Measurements from ENCODE around the gene DPP9.
"Not testable (repeated sequence)": the region's sequence is repeated elsewhere in the genome, so short reads cannot be mapped to it uniquely, and the experiment has no call there.

DPP9 gene

DNA sequence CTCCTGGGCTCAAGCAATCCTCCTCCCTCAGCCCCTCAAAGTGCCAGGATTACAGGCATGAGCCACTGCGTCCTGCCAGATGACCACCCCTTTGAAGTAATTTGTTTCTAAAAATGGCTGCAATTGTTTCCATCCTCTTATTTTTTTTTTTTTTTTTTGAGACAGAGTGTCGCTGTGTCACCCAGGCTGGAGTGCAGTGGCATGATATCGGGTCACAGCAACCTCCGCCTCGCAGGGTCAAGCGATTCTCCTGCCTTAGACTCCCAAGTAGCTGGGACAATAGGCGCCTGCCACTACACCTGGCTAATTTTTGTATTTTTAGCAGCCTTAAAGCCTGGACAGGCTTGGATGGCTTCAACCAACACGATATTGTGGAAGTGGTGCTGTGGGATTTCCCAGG, 22.3 kb upstream of the DPP9 start:
- H3K4me1 ChIP-seq (ENCODE audit: low read length) = no peaks in the 10 kb centered on the region
- H3K9ac ChIP-seq (ENCODE audit: low read length) = no peak overlapping the region
- H4K20me1 ChIP-seq (ENCODE audit: insufficient read depth, low read length) = no peaks in the 10 kb centered on the region
- TF ChIP-seq, protein P1, sequence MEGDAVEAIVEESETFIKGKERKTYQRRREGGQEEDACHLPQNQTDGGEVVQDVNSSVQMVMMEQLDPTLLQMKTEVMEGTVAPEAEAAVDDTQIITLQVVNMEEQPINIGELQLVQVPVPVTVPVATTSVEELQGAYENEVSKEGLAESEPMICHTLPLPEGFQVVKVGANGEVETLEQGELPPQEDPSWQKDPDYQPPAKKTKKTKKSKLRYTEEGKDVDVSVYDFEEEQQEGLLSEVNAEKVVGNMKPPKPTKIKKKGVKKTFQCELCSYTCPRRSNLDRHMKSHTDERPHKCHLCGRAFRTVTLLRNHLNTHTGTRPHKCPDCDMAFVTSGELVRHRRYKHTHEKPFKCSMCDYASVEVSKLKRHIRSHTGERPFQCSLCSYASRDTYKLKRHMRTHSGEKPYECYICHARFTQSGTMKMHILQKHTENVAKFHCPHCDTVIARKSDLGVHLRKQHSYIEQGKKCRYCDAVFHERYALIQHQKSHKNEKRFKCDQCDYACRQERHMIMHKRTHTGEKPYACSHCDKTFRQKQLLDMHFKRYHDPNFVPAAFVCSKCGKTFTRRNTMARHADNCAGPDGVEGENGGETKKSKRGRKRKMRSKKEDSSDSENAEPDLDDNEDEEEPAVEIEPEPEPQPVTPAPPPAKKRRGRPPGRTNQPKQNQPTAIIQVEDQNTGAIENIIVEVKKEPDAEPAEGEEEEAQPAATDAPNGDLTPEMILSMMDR (IDR thresholded peaks at IDR 0.05; ENCODE audit: low read depth, low read length) = no peak
- TF ChIP-seq EZH2phosphoT487 (IDR thresholded peaks at IDR 0.05; ENCODE audit: low read depth) = no peak
- H3K79me2 ChIP-seq (ENCODE audit: low read length) = no peaks in the 10 kb centered on the region
- H3K4me3 ChIP-seq (ENCODE audit: low read length) = no peak overlapping the region
- H3K27me3 ChIP-seq (ENCODE audit: low read depth, low read length) = peaks cover 9% of the 10 kb centered on the region; the same call in 1 of the 2 replicates
- H3K36me3 ChIP-seq (replicated peaks; ENCODE audit: low read depth, low read length) = no peaks in the 10 kb centered on the region
- no peak overlapping the region for H2AFZ ChIP-seq (ENCODE audit: low read depth, low read length)
- H3K27ac ChIP-seq (ENCODE audit: low read length) = no peak overlapping the region
- no peak overlapping the region for H3K4me2 ChIP-seq (ENCODE audit: low read length)
- no peaks in the 10 kb centered on the region for H3K9me3 ChIP-seq (ENCODE audit: insufficient read depth, low read length)

DNA sequence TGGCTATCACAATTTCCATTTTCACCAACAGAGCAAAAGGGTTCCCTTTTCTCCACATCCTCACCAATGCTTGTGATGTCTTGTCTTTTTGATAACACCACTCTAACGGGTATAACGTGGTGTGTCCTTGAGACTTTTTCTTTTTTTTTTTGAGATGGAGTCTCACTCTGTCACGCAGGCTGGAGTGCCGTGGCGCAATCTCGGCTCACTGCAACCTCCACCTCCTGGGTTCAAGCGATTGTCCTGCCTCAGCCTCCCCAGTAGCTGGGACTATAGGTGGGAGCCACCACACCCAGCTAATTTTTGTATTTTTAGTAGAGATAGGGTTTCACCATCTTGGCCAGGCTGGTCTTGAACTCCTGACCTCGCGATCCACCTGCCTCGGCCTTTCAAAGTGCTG, 21.5 kb upstream of the DPP9 start:
- not testable (repeated sequence) for H3K4me2 ChIP-seq (ENCODE audit: low read length); H3K9ac ChIP-seq (ENCODE audit: low read length); H3K27ac ChIP-seq (ENCODE audit: low read length); H3K36me3 ChIP-seq (replicated peaks; ENCODE audit: low read depth, low read length); H3K79me2 ChIP-seq (ENCODE audit: low read length); H3K4me3 ChIP-seq (ENCODE audit: low read length); H3K9me3 ChIP-seq (ENCODE audit: insufficient read depth, low read length); H2AFZ ChIP-seq (ENCODE audit: low read depth, low read length); H3K27me3 ChIP-seq (ENCODE audit: low read depth, low read length); H4K20me1 ChIP-seq (ENCODE audit: insufficient read depth, low read length); H3K4me1 ChIP-seq (ENCODE audit: low read length)

DNA sequence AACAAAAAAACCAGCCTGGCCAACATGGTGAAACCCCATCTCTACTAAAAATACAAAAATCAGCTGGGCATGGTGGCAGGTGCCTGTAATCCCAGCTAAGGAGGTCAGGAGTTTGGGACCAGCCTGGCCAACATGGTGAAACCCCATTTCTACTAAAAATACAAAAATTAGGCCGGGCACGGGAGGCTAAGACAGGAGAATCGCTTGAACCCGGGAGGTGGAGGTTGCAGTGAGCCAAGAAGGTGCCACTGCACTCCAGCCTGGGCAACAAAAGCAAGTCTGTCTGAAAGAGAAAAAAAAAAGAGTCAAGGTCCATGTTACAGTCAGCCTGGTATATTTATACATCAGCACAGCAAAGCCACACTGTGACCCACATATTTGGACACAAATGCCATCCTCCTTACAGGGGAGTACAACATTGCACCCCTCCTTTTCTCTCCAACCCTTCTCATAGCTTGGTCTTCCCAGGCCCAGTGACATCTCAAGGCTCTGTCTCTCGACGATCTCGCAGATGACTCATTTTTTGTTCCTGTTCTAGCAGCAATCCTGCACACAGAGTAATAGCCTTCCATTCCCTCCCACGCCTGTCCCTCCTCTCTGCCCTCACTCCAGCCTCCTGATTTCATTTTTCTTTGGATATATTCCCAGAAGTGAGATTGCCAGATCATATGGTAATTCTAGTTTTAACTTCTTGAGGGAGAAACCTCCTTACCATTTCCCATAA, 21.0 kb upstream of the DPP9 start:
- no peak overlapping the region for H3K4me2 ChIP-seq (ENCODE audit: low read length)
- H3K27me3 ChIP-seq (ENCODE audit: low read depth, low read length) = peaks cover 9% of the 10 kb centered on the region; the same call in 1 of the 2 replicates
- H3K79me2 ChIP-seq (ENCODE audit: low read length) = no peaks in the 10 kb centered on the region
- no peaks in the 10 kb centered on the region for H4K20me1 ChIP-seq (ENCODE audit: insufficient read depth, low read length)
- no peak overlapping the region for H3K9ac ChIP-seq (ENCODE audit: low read length)
- no peak overlapping the region for H3K27ac ChIP-seq (ENCODE audit: low read length)
- H3K4me3 ChIP-seq (ENCODE audit: low read length) = no peak overlapping the region
- H2AFZ ChIP-seq (ENCODE audit: low read depth, low read length) = no peak overlapping the region
- H3K36me3 ChIP-seq (replicated peaks; ENCODE audit: low read depth, low read length) = no peaks in the 10 kb centered on the region
- H3K9me3 ChIP-seq (ENCODE audit: insufficient read depth, low read length) = no peaks in the 10 kb centered on the region
- no peaks in the 10 kb centered on the region for H3K4me1 ChIP-seq (ENCODE audit: low read length)
- TF ChIP-seq, protein P1 (IDR thresholded peaks at IDR 0.05; ENCODE audit: low read depth, low read length) = no peak
- TF ChIP-seq EZH2phosphoT487 (IDR thresholded peaks at IDR 0.05; ENCODE audit: low read depth) = no peak

DNA sequence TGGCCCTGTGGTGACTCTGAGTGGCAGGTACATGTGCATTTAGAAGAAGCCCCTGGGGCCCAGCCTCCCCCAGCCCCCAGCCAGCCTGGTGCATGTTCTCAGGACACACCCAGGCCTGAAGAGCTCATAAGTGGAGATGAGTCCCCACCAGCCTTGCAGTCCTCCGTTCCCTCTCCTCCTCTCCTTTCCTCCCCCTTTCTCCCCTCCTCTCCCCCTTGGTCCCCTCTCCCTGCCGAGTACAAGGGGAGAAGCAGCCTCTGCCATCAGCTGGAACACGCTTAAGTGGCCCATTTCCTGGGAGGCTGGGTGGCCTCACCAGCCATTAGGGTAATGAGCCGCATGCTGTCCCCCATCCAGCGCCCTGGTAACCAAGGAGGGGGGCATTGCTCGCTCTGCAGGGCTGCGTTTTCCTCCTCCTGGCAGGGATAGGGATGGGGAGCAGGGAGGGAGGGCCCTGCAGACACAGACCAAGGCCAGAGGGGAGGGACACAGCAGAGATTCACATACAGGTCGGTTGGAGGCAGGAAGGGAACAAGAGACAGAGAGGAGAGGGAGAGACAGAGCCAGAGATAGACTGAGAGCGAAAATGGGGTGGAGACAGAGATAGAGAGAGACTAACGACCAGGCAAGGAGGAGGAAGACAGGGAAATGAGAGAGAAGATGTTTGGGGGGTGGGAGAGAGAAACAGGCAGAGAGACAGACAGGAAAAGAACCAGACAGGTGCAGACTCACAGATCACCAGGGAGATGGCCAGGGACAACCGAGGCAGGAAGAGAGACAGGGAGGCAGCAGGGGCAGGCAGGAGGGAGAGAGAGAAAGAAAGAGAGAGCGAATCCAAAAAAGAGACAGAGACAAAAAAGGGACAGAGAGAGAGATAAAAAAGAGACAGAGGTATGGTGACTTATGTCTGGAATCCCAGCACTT, 19.3 kb upstream of the DPP9 start:
- no peak overlapping the region for H3K9ac ChIP-seq (ENCODE audit: low read length)
- H4K20me1 ChIP-seq (ENCODE audit: insufficient read depth, low read length) = no peaks in the 10 kb centered on the region
- H3K79me2 ChIP-seq (ENCODE audit: low read length) = no peaks in the 10 kb centered on the region
- H3K4me2 ChIP-seq (ENCODE audit: low read length) = no peak overlapping the region
- peaks cover 6% of the 10 kb centered on the region; the same call in 1 of the 2 replicates for H3K4me1 ChIP-seq (ENCODE audit: low read length)
- no peak overlapping the region for H2AFZ ChIP-seq (ENCODE audit: low read depth, low read length)
- no peak overlapping the region for H3K4me3 ChIP-seq (ENCODE audit: low read length)
- H3K9me3 ChIP-seq (ENCODE audit: insufficient read depth, low read length) = no peaks in the 10 kb centered on the region
- no peaks in the 10 kb centered on the region for H3K36me3 ChIP-seq (replicated peaks; ENCODE audit: low read depth, low read length)
- peaks cover 14% of the 10 kb centered on the region for H3K27me3 ChIP-seq (ENCODE audit: low read depth, low read length)
- TF ChIP-seq, protein P1 (IDR thresholded peaks at IDR 0.05; ENCODE audit: low read depth, low read length) = no peak
- H3K27ac ChIP-seq (ENCODE audit: low read length) = no peak overlapping the region
